Esophagus squamous epithelium (tissue), 4 donors: ENCODE data around the gene POLR2H.

ENCODE experiments used
- POLR2A ChIP-seq, 4 donors: fragments of 450-650 bp; IDR thresholded peaks; one replicate each; pipeline ENCODE4 v1.6.1; 2017; ENCODE audit warnings: antibody characterized with exemption in 4 of 4, mild to moderate bottlenecking in 4 of 4, moderate library complexity in 3 of 4
- TF ChIP-seq, protein P1 (sequence below), 6 experiments: fragments of 450-650 bp in 4 of 6; fragments of 200-600 bp in 2 of 6; sonication (generic) in 2 of 6; IDR thresholded peaks; one replicate each; pipeline ENCODE4 v1.5.1; 2016 to 2019; ENCODE audit warnings: antibody characterized with exemption in 6 of 6, mild to moderate bottlenecking in 4 of 6, moderate library complexity in 4 of 6

DNA sequence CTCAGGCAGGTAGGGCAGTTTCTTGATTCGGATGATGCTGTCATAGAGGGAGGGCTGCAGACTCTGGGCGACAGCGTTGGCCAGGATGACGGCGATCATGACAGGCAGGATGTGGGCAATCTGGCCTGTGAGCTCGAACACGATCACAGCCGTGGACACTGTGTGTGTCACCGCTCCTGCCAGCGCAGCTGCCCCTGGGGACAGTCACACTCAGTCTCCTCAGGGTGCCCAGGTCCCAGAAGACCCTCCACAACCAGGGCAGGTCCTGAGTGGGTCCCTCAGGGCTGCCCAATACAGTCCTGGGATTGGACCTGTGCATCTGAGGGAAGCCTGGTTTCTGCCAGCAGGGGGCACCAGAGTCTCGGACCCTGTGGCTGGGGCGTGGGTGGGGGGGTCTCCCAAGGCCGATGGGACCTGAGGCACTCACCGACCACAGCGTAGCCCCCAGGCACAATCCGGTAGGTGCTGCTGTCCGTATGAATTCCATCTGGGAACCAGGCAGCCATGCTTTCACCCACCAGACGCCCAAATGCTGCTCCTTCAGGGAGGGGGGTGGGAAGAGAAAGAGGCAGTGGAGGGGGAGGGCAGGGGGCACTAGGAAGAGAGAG, 7.3 kb upstream of the POLR2H start:
- TF ChIP-seq, protein P1, sequence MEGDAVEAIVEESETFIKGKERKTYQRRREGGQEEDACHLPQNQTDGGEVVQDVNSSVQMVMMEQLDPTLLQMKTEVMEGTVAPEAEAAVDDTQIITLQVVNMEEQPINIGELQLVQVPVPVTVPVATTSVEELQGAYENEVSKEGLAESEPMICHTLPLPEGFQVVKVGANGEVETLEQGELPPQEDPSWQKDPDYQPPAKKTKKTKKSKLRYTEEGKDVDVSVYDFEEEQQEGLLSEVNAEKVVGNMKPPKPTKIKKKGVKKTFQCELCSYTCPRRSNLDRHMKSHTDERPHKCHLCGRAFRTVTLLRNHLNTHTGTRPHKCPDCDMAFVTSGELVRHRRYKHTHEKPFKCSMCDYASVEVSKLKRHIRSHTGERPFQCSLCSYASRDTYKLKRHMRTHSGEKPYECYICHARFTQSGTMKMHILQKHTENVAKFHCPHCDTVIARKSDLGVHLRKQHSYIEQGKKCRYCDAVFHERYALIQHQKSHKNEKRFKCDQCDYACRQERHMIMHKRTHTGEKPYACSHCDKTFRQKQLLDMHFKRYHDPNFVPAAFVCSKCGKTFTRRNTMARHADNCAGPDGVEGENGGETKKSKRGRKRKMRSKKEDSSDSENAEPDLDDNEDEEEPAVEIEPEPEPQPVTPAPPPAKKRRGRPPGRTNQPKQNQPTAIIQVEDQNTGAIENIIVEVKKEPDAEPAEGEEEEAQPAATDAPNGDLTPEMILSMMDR (IDR thresholded peaks at IDR 0.05): peak; percentile 42 to 73 (median 62)
- TF ChIP-seq POLR2A (IDR thresholded peaks at IDR 0.05): no peak
